GM23338 (cell line): ENCODE measurements around the gene SMYD5. TPM values are rescaled to one million over a fixed set of nuclear protein-coding genes. Genes with fewer than 3 reads are reported as not detected.

ENCODE experiments used
- ATAC-seq: fragments of 200-7000 bp; cut with Tn5 transposase; 3 replicates; pipeline ENCODE4 v1.9.1; 2020
- DNase-seq: peaks from one replicate; pipeline ENCODE4 v3.0.0-alpha.2; 2015; ENCODE audit warnings: low spot score
- H2AFZ ChIP-seq: fragments of 200-600 bp; sonication (generic); 2 replicates; pipeline ENCODE4 v1.8.0; 2016; ENCODE audit warnings: antibody characterized with exemption, mild to moderate bottlenecking, moderate library complexity
- H3F3A ChIP-seq: fragments of 200-600 bp; sonication (generic); replicated peaks from 2 replicates; pipeline ENCODE4 v1.8.0; 2017; ENCODE audit warnings: antibody characterized with exemption, mixed run types, low read depth
- H3K27ac ChIP-seq: fragments of 200-600 bp; sonication (generic); 2 replicates; pipeline ENCODE4 v1.6.1; 2016; ENCODE audit warnings: low read depth
- H3K27me3 ChIP-seq: fragments of 200-600 bp; sonication (generic); 2 replicates; pipeline ENCODE4 v1.8.0; 2016; ENCODE audit warnings: mild to moderate bottlenecking, mixed run types, moderate library complexity; ENCODE audit not compliant: insufficient read depth
- H3K36me3 ChIP-seq: fragments of 200-600 bp; sonication (generic); 2 replicates; pipeline ENCODE4 v1.8.0; 2016; ENCODE audit warnings: mild to moderate bottlenecking; ENCODE audit not compliant: insufficient read depth
- H3K4me1 ChIP-seq: fragments of 200-600 bp; sonication (generic); 2 replicates; pipeline ENCODE4 v1.8.0; 2016; ENCODE audit warnings: mild to moderate bottlenecking, moderate library complexity; ENCODE audit not compliant: insufficient read depth
- H3K4me2 ChIP-seq: fragments of 200-600 bp; sonication (generic); 2 replicates; pipeline ENCODE4 v1.7.1; 2017; ENCODE audit warnings: mixed run types
- H3K4me3 ChIP-seq: fragments of 200-600 bp; sonication (generic); 2 replicates; pipeline ENCODE4 v1.6.1; 2016; ENCODE audit warnings: mixed run types
- H3K79me2 ChIP-seq: fragments of 200-600 bp; sonication (generic); replicated peaks from 2 replicates; pipeline ENCODE4 v1.8.0; 2017; ENCODE audit warnings: mild to moderate bottlenecking; ENCODE audit not compliant: insufficient read depth
- H3K9me2 ChIP-seq: fragments of 200-600 bp; sonication (generic); 2 replicates; pipeline ENCODE4 v1.8.0; 2017; ENCODE audit not compliant: insufficient read depth
- H4K20me1 ChIP-seq: fragments of 200-600 bp; sonication (generic); replicated peaks from 2 replicates; pipeline ENCODE4 v1.8.0; 2017; ENCODE audit warnings: mild to moderate bottlenecking; ENCODE audit not compliant: insufficient read depth
- H3K27ac Mint-ChIP-seq: 2 replicates; pipeline ENCODE4 v1.8.0; 2020; ENCODE audit warnings: inconsistent platforms, mild to moderate bottlenecking, moderate library complexity, mixed read lengths
- H3K27me3 Mint-ChIP-seq: 3 replicates; pipeline ENCODE4 v1.8.0; 2022; ENCODE audit warnings: low read depth, mild to moderate bottlenecking, moderate library complexity, mixed read lengths, inconsistent platforms; ENCODE audit not compliant: insufficient read depth, poor library complexity
- H3K36me3 Mint-ChIP-seq: 3 replicates; pipeline ENCODE4 v1.8.0; 2021; ENCODE audit warnings: low read depth, mild to moderate bottlenecking, inconsistent platforms, moderate library complexity, mixed read lengths
- H3K4me1 Mint-ChIP-seq: 3 replicates; pipeline ENCODE4 v1.8.0; 2020; ENCODE audit warnings: mild to moderate bottlenecking, inconsistent platforms, mixed read lengths
- H3K4me3 Mint-ChIP-seq: 3 replicates; pipeline ENCODE4 v1.8.0; 2021; ENCODE audit warnings: moderate library complexity, mild to moderate bottlenecking, inconsistent platforms, mixed read lengths
- H3K9me3 Mint-ChIP-seq: 3 replicates; pipeline ENCODE4 v1.8.0; 2020; ENCODE audit warnings: moderate library complexity, mild to moderate bottlenecking, inconsistent platforms, mixed read lengths
- EZH2phosphoT487 ChIP-seq: fragments of 200-600 bp; sonication (generic); IDR thresholded peaks from one replicate; pipeline ENCODE4 v1.8.1; 2018; ENCODE audit warnings: antibody characterized with exemption; ENCODE audit not compliant: unreplicated experiment
- REST ChIP-seq: IDR thresholded peaks from one replicate; pipeline ENCODE4 v1.6.1; 2018; ENCODE audit warnings: antibody characterized with exemption; ENCODE audit not compliant: unreplicated experiment
- ZNF114 ChIP-seq: fragments of 250-450 bp; sonication (Bioruptor Pico); IDR thresholded peaks from 2 replicates; pipeline ENCODE4 v1.5.0; 2020; ENCODE audit warnings: mild to moderate bottlenecking, moderate library complexity
- ZNF331 ChIP-seq: fragments of 250-450 bp; sonication (Bioruptor Pico); IDR thresholded peaks from 2 replicates; pipeline ENCODE4 v1.5.0; 2020; ENCODE audit warnings: low read depth, mild to moderate bottlenecking, moderate library complexity
- ZNF462 ChIP-seq: fragments of 250-450 bp; sonication (Bioruptor Pico); IDR thresholded peaks from 2 replicates; pipeline ENCODE4 v1.5.0; 2020; ENCODE audit warnings: mild to moderate bottlenecking, moderate library complexity
- polyA plus RNA-seq: library from polyadenylated mRNA; unstranded; fragments of >200 nt; fragmentation: Nextera tagmentation; extraction: Ambion mirVana; gene quantifications from 2 replicates; pipeline ENCODE4 v1.2.1, GENCODE V29; 2016
- total RNA-seq: library from RNA; depleted of rRNA; stranded (reverse); fragments of >200 nt; shearing (Covaris generic); gene quantifications from 2 replicates; pipeline ENCODE4 v1.2.3, GENCODE V29; 2014

SMYD5 gene
- total and polyA plus RNA-seq, 2 experiments from 2014 or later, result 20.5 to 45.8 TPM

GRCh38 chr2:73227086-73227485 is 13.0 kb downstream of the SMYD5 start:
- DNase-seq (no peak), ATAC-seq (no peak)
- H3K9me3 Mint-ChIP-seq, result no peaks in the 10 kb centered on the region
- no peaks in the 10 kb centered on the region for H3K4me1 ChIP-seq
- no peak overlapping the region for H3K27ac ChIP-seq
- H3K27me3 Mint-ChIP-seq, result no peaks in the 10 kb centered on the region
- H4K20me1 ChIP-seq, result no peaks in the 10 kb centered on the region; the same call in 1 of the 2 replicates
- no peak overlapping the region for H3K27ac Mint-ChIP-seq
- no peak overlapping the region for H2AFZ ChIP-seq
- TF ChIP-seq ZNF331 (CRISPR knock-in tag) (no peak), ZNF462 (CRISPR knock-in tag) (no peak), ZNF114 (CRISPR knock-in tag) (no peak), EZH2phosphoT487 (no peak), REST (no peak)
- H3F3A ChIP-seq, result no peaks in the 10 kb centered on the region
- no peak overlapping the region for H3K4me2 ChIP-seq
- no peaks in the 10 kb centered on the region; the same call in 1 of the 2 replicates for H3K36me3 ChIP-seq
- no peak overlapping the region for H3K4me3 ChIP-seq
- H3K4me1 Mint-ChIP-seq, result no peaks in the 10 kb centered on the region
- no peaks in the 10 kb centered on the region for H3K27me3 ChIP-seq
- H3K9me2 ChIP-seq, result no peaks in the 10 kb centered on the region
- no peak overlapping the region for H3K4me3 Mint-ChIP-seq
- peaks cover 13% of the 10 kb centered on the region; the same call in 2 of the 3 replicates for H3K36me3 Mint-ChIP-seq
- H3K79me2 ChIP-seq, result no peaks in the 10 kb centered on the region
